K562 (cell line): ENCODE data around the gene GRID2IP. TPM values are rescaled to one million over a fixed set of nuclear protein-coding genes. Genes with fewer than 3 reads are reported as not detected.
A peak's percentile ranks its signal among the peaks of the same experiment; 100 is the strongest.

Source experiments
- ATAC-seq: fragments of 200-7000 bp; cut with Tn5 transposase; 3 replicates; pipeline ENCODE4 v1.9.1; 2020; ENCODE audit warnings: moderate library complexity
- BruUV-seq: library from RNA; stranded (reverse); fragments of 400-500 nt; replicated peaks from 2 replicates; lab custom pipeline; 2021; lab: Mats Ljungman, UMichigan
- CTCF ChIA-PET: fragments of 300-600 bp; formaldehyde crosslinking; extraction: SDS; loops from one replicate; lab custom pipeline; 2021; ENCODE audit warnings: low intra/inter-chr PET ratio; lab: Yijun Ruan, JAX
- POLR2A ChIA-PET: fragments of 300-600, 350-650 bp; sonication (Branson Sonifier 250); formaldehyde crosslinking; extraction: SDS; loops from one replicate; lab custom pipeline; 2021; ENCODE audit warnings: antibody characterized with exemption, inconsistent platforms; lab: Yijun Ruan, JAX
- DNase-seq, 4 experiments: peaks; one replicate each; pipeline versions ENCODE4 v3.0.0 to v3.0.0-alpha.2; 2011 to 2018; ENCODE audit warnings: low spot score in 3 of 4, mixed read lengths in 3 of 4; ENCODE audit errors: extremely low read depth in 1 of 4
- FAIRE-seq: peaks from 2 replicates; lab custom pipeline; 2011; peaks lifted over from hg19 to GRCh38; lab: Jason Lieb, UNC
- H2AFZ ChIP-seq: 2 replicates; pipeline ENCODE4 v1.6.0; 2011; ENCODE audit warnings: low read depth, low read length, control low read depth, inconsistent platforms
- H3K27ac ChIP-seq: fragments of 200-600 bp; 3 replicates; pipeline ENCODE4 v1.8.0; 2011; ENCODE audit warnings: low read depth, mild to moderate bottlenecking, control low read depth, inconsistent platforms, low read length, moderate library complexity, mixed read lengths; ENCODE audit errors: extremely low read depth
- H3K27me3 ChIP-seq, 2 experiments: fragments of 300-600 bp in 1 of 2; 2 replicates in 1 of 2; 3 replicates in 1 of 2; pipeline versions ENCODE4 v1.6.0 to v1.8.0; 2011; ENCODE audit warnings: inconsistent platforms in 2 of 2, low read length in 2 of 2, mild to moderate bottlenecking in 1 of 2, mixed read lengths in 1 of 2, moderate library complexity in 1 of 2; ENCODE audit not compliant: control insufficient read depth in 2 of 2, insufficient read depth in 2 of 2
- H3K36me3 ChIP-seq: fragments of 300-600 bp; 3 replicates; pipeline ENCODE4 v1.8.0; 2011; ENCODE audit warnings: mild to moderate bottlenecking, low read length, inconsistent platforms; ENCODE audit not compliant: control insufficient read depth, insufficient read depth
- H3K4me1 ChIP-seq, 2 experiments: fragments of 200-600 bp in 1 of 2; replicated peaks in 1 of 2; 2 replicates in 1 of 2; 3 replicates in 1 of 2; pipeline versions ENCODE4 v1.5.1 to v1.8.0; 2011; ENCODE audit warnings: inconsistent platforms in 2 of 2, low read length in 2 of 2, mild to moderate bottlenecking in 1 of 2, mixed read lengths in 1 of 2, moderate library complexity in 1 of 2; ENCODE audit not compliant: control insufficient read depth in 2 of 2, insufficient read depth in 2 of 2
- H3K4me2 ChIP-seq: 2 replicates; pipeline ENCODE4 v1.6.1; 2011; ENCODE audit warnings: low read length, control low read depth, inconsistent platforms, mixed read lengths; ENCODE audit not compliant: insufficient read depth
- H3K4me3 ChIP-seq: fragments of 200-600 bp; sonication (generic), shearing (Covaris generic); 2 replicates; pipeline ENCODE4 v1.5.1; 2016; ENCODE audit warnings: control low read depth, inconsistent platforms
- H3K79me2 ChIP-seq: fragments of 200-600 bp; 3 replicates; pipeline ENCODE4 v1.8.0; 2011; ENCODE audit warnings: low read length, inconsistent platforms; ENCODE audit not compliant: control insufficient read depth, insufficient read depth
- H3K9ac ChIP-seq, 2 experiments: 2 replicates each; pipeline versions ENCODE4 v1.6.0 to v1.6.1; 2011; ENCODE audit warnings: low read depth in 2 of 2, low read length in 2 of 2, control low read depth in 1 of 2, inconsistent platforms in 1 of 2, mild to moderate bottlenecking in 1 of 2, mixed read lengths in 1 of 2; ENCODE audit not compliant: insufficient read depth in 1 of 2
- H3K9me1 ChIP-seq: one replicate; pipeline ENCODE4 v1.6.0; 2011; ENCODE audit warnings: inconsistent platforms, mild to moderate bottlenecking, low read length, moderate library complexity; ENCODE audit not compliant: control insufficient read depth, insufficient read depth
- H3K9me3 ChIP-seq: replicated peaks from 2 replicates; pipeline ENCODE4 v1.5.1; 2011; ENCODE audit warnings: low read depth, low read length, inconsistent platforms; ENCODE audit not compliant: control insufficient read depth, insufficient read depth
- H4K20me1 ChIP-seq: replicated peaks from 2 replicates; pipeline ENCODE4 v1.6.1; 2011; ENCODE audit warnings: low read length, inconsistent platforms, mixed read lengths; ENCODE audit not compliant: control insufficient read depth, insufficient read depth
- BCOR ChIP-seq: fragments of 450-650 bp; IDR thresholded peaks from 2 replicates; pipeline ENCODE4 v1.6.1; 2016
- CHD1 ChIP-seq: fragments of 200-600 bp; sonication (generic); IDR thresholded peaks from one replicate; pipeline ENCODE4 v1.6.1; 2012; ENCODE audit warnings: mild to moderate bottlenecking, moderate library complexity, low read length, inconsistent platforms
- KDM5B ChIP-seq: fragments of 200-600 bp; sonication (generic); IDR thresholded peaks from 2 replicates; pipeline ENCODE4 v1.6.1; 2012; ENCODE audit warnings: low read depth, mild to moderate bottlenecking, moderate library complexity, low read length, control low read depth, inconsistent platforms; ENCODE audit not compliant: insufficient replicate concordance
- MXI1 ChIP-seq: IDR thresholded peaks from 2 replicates; pipeline ENCODE4 v1.6.1; 2011; ENCODE audit warnings: low read depth, mild to moderate bottlenecking, improper control_type of control experiment, low read length
- NELFE ChIP-seq: IDR thresholded peaks from 2 replicates; pipeline ENCODE4 v1.6.1; 2011; ENCODE audit warnings: mild to moderate bottlenecking; ENCODE audit not compliant: insufficient read depth, insufficient read length
- SMAD4 ChIP-seq: fragments of 250-450 bp; sonication (Bioruptor Pico); conservative IDR thresholded peaks from 2 replicates; pipeline ENCODE4 v1.8.0; 2021; ENCODE audit warnings: inconsistent platforms, mild to moderate bottlenecking, moderate library complexity
- SRSF1 ChIP-seq: fragments of 200-400 bp; formaldehyde crosslinking; IDR thresholded peaks from 2 replicates; pipeline ENCODE4 v1.6.1; 2017; ENCODE audit warnings: mild to moderate bottlenecking, low read depth, low read length, moderate library complexity
- SRSF7 ChIP-seq: fragments of 200-400 bp; formaldehyde crosslinking; optimal IDR thresholded peaks from 2 replicates; pipeline ENCODE3; 2017; ENCODE audit warnings: mild to moderate bottlenecking, low read depth, low read length
- TCFL5 ChIP-seq: fragments of 250-450 bp; sonication (Bioruptor Pico); conservative IDR thresholded peaks from 2 replicates; pipeline ENCODE4 v1.6.1; 2021; ENCODE audit warnings: mild to moderate bottlenecking, moderate library complexity, matching md5 sums
- ZBTB7A ChIP-seq: IDR thresholded peaks from 2 replicates; pipeline ENCODE4 v1.6.1; 2011; ENCODE audit warnings: low read depth, mild to moderate bottlenecking, low read length, moderate library complexity, borderline replicate concordance; ENCODE audit not compliant: control insufficient read depth
- ZNF121 ChIP-seq: sonication (generic); formaldehyde crosslinking; conservative IDR thresholded peaks from 2 replicates; pipeline ENCODE4 v1.8.0; 2022; ENCODE audit warnings: missing genetic modification reagents
- ZNF384 ChIP-seq: IDR thresholded peaks from 2 replicates; pipeline ENCODE4 v1.6.1; 2012; ENCODE audit warnings: low read depth, low read length, improper control_type of control experiment
- ZNF668 ChIP-seq: fragments of 250-450 bp; sonication (Bioruptor Pico); IDR thresholded peaks from 2 replicates; pipeline ENCODE4 v1.8.0; 2022; ENCODE audit warnings: mild to moderate bottlenecking, inconsistent platforms
- ZNF764 ChIP-seq: fragments of 250-450 bp; sonication (Bioruptor Pico); IDR thresholded peaks from 2 replicates; pipeline ENCODE4 v1.4.0; 2020; ENCODE audit warnings: low read depth, mild to moderate bottlenecking, moderate library complexity
- WGBS: fragments of 100-300 bp; shearing (Covaris generic); methylation state at CpG from one replicate; pipeline ENCODE4 v1.1.6; 2016; ENCODE audit warnings: low coverage, mixed read lengths; ENCODE audit not compliant: insufficient coverage; ENCODE audit errors: missing lambda C conversion rate; 5-methylcytosine and 5-hydroxymethylcytosine counted together
- in situ Hi-C: fragments of 300-500 bp; cut with MboI; formaldehyde crosslinking; loops from 4 replicates; pipeline ENCODE4 v1.15.0; 2018; ENCODE audit warnings: inconsistent platforms, mixed read lengths
- intact Hi-C: fragments of 100-400 bp; cut with micrococcal nuclease; formaldehyde crosslinking; loops from 2 replicates; pipeline ENCODE4 v1.14.2; 2022
- polyA plus RNA-seq, 8 experiments: library from polyadenylated mRNA; depleted of rRNA in 4 of 8; stranded (reverse) in 5 of 8; unstranded in 3 of 8; fragments of >200 nt; fragmentation: Nextera tagmentation in 2 of 8; fragmentation: Illumina TruSeq in 1 of 8; extraction: Ambion mirVana in 2 of 8; extraction: Trizol in 1 of 8; gene quantifications; 2 replicates each; pipeline versions ENCODE4 v1.2.1 to v1.2.3, GENCODE V29; 2011 to 2014; ENCODE audit warnings: inconsistent platforms in 1 of 8, missing spikeins in 1 of 8
- total RNA-seq, 7 experiments: library from RNA; depleted of rRNA in 6 of 7; stranded (reverse); fragments of >200 nt in 6 of 7; fragmentation: Illumina TruSeq in 2 of 7; extraction: Trizol in 2 of 7; gene quantifications; 2 replicates each; pipeline versions ENCODE4 v1.2.1 to v1.2.3, GENCODE V29; 2011 to 2021; ENCODE audit warnings: low replicate concordance in 1 of 7
- TF ChIP-seq, protein P1 (sequence below): fragments of 450-650 bp; IDR thresholded peaks from one replicate; pipeline ENCODE4 v1.6.1; 2018; ENCODE audit warnings: mild to moderate bottlenecking, moderate library complexity; ENCODE audit not compliant: partially characterized antibody
- TF ChIP-seq, protein P2 (sequence below): fragments of 450-650 bp; IDR thresholded peaks from 2 replicates; pipeline ENCODE4 v1.6.1; 2016; ENCODE audit warnings: missing biosample characterization, missing genetic modification characterization
- TF ChIP-seq, protein P3 (sequence below): fragments of 450-650 bp; formaldehyde crosslinking; IDR thresholded peaks from 2 replicates; pipeline ENCODE4 v1.4.0; 2020; ENCODE audit warnings: mild to moderate bottlenecking, mixed read lengths

GRID2IP gene
- total and polyA plus RNA-seq, 9 of the 15 experiments (the other 6 are each of a cell fraction or from before 2014, with no cell fraction given): not detected

DNA sequence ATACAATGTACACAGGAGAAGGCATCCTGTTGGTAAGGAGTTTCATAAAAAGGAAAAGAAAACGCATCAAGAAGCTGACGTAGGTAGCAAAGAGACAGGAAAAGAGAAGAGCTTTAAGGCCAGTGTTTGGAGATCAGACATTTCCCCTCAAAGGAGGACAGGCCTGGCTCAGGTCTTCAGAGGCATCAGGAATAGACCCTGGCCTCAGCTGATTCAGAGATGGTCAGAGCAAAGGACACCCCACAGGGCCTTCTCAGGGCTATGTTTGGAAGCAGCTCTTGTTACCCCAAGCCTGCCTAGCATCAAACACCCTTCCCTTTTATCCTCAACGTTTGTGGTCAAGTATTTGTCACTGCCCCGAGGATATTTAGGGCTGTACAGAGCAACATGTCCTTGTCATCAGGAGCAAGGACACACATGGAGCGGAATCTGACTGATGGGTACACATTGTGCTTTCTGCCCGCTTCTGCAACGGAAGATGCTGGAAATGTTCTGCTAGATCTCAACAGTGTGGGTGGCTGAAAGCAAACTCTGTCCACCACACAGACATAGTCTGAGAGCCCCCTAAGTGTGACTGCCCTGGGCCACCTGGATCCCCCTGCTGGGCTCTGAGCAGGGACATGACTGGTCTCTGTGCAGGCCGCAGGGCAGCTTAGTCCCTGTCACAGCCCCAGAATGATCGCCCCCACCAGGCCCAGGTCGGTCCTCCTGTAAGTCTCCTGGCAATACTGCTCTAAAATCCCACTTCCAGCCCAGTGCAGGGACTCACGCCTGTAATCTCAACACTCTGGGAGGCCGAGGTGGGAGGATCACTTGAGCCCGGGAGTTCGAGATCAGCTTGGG lies 25.0 kb upstream of the GRID2IP start:
- Histone ChIP-seq H3K27ac (peak overlapping the region; percentile 96), H3K4me3 (peak overlapping the region; percentile 44), H3K4me2 (peak overlapping the region; percentile 89), H3K4me1 (peaks cover 13 to 20% of the 10 kb centered on the region in 2 experiments), H2AFZ (peak overlapping the region; percentile 62), H3K36me3 (peaks cover 20% of the 10 kb centered on the region; the same call in 2 of the 3 replicates), H3K79me2 (peaks cover 20% of the 10 kb centered on the region), H4K20me1 (no peaks in the 10 kb centered on the region), H3K9ac (peak overlapping the region; percentile 59 to 94), H3K9me3 (no peaks in the 10 kb centered on the region), H3K9me1 (no peaks in the 10 kb centered on the region), H3K27me3 (peaks cover 4 to 6% of the 10 kb centered on the region in 2 experiments; a peak in 2 of 5 replicates)
- ChIA-PET CTCF (no interaction called here), POLR2A (interaction anchor here (0.5 to 1.7 kb wide), 5 partner anchors 9 to 375 kb away, joined by 3 to 5 read pairs (median 4); partner anchors contain the start of gene INTS15)
- BruUV-seq: TSS peak; percentile 87
- intact Hi-C loops (no loop called here), in situ Hi-C loops (no loop called here)
- 43% methylated on average over 14 of the region's 14 CpGs for WGBS
- FAIRE-seq: peak; percentile 71
- DNase-seq: peak; percentile 38 to 54 (median 45)
- peak; percentile 69 for ATAC-seq
- TF ChIP-seq NELFE (no peak), ZBTB7A (peak; percentile 31; the same call in 1 of the 2 replicates), ZNF668 (CRISPR knock-in tag) (no peak), SRSF1 (no peak), SMAD4 (no peak), SRSF7 (no peak), CHD1 (peak; percentile 54), TCFL5 (CRISPR knock-in tag) (no peak), BCOR (peak; percentile 44), ZNF764 (peak; percentile 53; the same call in 1 of the 2 replicates), ZNF384 (0 out of 2 replicates have a peak, but pooled peaks have one; percentile 69), ZNF121 (CRISPR knock-in tag) (peak; percentile 25; the same call in 1 of the 2 replicates), MXI1 (no peak), KDM5B (peak; percentile 54)
- TF ChIP-seq, protein P1, sequence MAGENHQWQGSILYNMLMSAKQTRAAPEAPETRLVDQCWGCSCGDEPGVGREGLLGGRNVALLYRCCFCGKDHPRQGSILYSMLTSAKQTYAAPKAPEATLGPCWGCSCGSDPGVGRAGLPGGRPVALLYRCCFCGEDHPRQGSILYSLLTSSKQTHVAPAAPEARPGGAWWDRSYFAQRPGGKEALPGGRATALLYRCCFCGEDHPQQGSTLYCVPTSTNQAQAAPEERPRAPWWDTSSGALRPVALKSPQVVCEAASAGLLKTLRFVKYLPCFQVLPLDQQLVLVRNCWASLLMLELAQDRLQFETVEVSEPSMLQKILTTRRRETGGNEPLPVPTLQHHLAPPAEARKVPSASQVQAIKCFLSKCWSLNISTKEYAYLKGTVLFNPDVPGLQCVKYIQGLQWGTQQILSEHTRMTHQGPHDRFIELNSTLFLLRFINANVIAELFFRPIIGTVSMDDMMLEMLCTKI: no peak
- TF ChIP-seq, protein P2, sequence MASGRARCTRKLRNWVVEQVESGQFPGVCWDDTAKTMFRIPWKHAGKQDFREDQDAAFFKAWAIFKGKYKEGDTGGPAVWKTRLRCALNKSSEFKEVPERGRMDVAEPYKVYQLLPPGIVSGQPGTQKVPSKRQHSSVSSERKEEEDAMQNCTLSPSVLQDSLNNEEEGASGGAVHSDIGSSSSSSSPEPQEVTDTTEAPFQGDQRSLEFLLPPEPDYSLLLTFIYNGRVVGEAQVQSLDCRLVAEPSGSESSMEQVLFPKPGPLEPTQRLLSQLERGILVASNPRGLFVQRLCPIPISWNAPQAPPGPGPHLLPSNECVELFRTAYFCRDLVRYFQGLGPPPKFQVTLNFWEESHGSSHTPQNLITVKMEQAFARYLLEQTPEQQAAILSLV (tag): no peak
- TF ChIP-seq, protein P3, sequence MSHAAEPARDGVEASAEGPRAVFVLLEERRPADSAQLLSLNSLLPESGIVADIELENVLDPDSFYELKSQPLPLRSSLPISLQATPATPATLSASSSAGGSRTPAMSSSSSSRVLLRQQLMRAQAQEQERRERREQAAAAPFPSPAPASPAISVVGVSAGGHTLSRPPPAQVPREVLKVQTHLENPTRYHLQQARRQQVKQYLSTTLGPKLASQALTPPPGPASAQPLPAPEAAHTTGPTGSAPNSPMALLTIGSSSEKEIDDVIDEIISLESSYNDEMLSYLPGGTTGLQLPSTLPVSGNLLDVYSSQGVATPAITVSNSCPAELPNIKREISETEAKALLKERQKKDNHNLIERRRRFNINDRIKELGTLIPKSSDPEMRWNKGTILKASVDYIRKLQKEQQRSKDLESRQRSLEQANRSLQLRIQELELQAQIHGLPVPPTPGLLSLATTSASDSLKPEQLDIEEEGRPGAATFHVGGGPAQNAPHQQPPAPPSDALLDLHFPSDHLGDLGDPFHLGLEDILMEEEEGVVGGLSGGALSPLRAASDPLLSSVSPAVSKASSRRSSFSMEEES (CRISPR knock-in tag): no peak
